Esophagus mucosa (tissue), 1 donor: ENCODE measurements around the gene SPACDR. TPM values are rescaled to one million over a fixed set of nuclear protein-coding genes. Genes with fewer than 3 reads are reported as not detected.

Experiments
- ATAC-seq: fragments of 200-7000 bp; cut with Tn5 transposase; one replicate; pipeline ENCODE4 v1.9.1; 2020
- total RNA-seq: library from RNA; stranded (reverse); gene quantifications from one replicate; pipeline ENCODE4 v1.2.4, GENCODE V29; 2023
- donor health status: DM: yes; HTN: yes; CAD: no.

SPACDR gene
- total RNA-seq, 1 donor from 2014 or later: 0.24 TPM

GRCh38 chr7:100484673-100485045, 20.6 kb upstream of the SPACDR start:
- no peak for ATAC-seq

GRCh38 chr7:100483722-100484672, 19.9 kb upstream of the SPACDR start, which contains the start of gene NYAP1:
Gene NYAP1 (plus strand): TSS chr7:100483927. CDS start chr7:100485312, 1,385 bp downstream.
- ATAC-seq: peak; percentile 31

- ATAC-seq: peak; percentile 75
Measured at GRCh38 chr7:100483090-100483721, 19.1 kb upstream of the SPACDR start.

- no peak for ATAC-seq
Measured at GRCh38 chr7:100482728-100483089, 18.6 kb upstream of the SPACDR start.

DNA sequence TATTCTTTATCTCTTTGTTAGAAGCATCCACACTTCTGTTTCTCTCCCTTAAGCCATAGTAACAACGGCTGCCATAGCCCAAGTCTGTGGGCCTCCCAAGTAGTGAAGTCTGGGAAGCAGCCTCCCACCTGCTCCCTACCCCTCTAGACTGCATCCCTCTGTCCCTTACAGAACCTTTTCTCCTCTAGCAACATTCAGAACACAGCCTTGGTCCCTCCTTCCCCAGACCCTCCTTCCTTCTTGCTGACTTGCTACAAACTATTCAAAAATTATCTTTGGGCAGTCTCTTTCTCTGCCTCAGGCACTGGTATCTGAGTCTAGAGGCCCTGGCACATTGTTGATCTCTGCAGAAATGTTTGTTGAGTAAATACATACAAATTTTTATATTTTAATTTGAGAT, 17.4 kb upstream of the SPACDR start:
- ATAC-seq: no peak

DNA sequence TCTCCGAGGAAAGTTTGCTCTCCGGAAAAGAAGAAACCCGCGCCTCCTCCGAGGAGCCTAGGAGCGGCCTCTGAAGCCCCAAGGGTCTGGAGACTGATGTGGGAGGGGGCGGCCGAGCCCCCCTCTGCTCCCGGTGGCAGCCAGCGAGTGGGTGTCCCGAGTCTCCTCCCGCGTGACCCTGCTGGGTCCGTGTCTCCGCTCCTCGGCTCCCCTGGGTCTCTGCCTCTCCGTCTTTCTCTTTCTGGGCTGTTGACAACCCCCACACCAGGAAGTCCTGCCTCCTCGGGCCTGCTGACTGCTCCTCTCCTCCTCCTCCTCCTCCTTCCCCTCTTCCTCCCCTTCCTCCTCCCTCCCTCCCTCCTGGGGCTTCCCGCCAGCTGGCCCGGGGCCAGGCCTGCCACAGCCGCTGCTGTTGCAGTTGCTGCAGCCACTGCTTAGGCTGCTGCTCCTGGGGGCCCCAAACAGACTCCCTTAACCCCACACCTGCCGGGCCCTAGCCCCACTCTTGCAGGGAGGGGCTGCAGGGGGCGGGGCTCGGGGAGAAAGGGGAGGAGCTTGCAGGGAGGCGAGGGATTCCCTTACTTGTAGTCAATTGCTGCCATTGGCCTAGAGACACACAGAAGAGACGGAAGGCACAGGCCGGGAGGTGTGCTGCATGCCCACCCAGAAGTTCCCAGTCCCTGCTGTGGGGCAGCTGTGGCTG, 15.0 kb upstream of the SPACDR start, which contains the start of gene TSC22D4:
Gene TSC22D4 (minus strand): TSS at position 257 of the 703 bp plus-strand sequence. CDS start 1,176 bp downstream, outside the sequence.
- peak; percentile 84 for ATAC-seq

- peak; percentile 3 for ATAC-seq
Measured at GRCh38 chr7:100477871-100478267, 13.8 kb upstream of the SPACDR start.

DNA sequence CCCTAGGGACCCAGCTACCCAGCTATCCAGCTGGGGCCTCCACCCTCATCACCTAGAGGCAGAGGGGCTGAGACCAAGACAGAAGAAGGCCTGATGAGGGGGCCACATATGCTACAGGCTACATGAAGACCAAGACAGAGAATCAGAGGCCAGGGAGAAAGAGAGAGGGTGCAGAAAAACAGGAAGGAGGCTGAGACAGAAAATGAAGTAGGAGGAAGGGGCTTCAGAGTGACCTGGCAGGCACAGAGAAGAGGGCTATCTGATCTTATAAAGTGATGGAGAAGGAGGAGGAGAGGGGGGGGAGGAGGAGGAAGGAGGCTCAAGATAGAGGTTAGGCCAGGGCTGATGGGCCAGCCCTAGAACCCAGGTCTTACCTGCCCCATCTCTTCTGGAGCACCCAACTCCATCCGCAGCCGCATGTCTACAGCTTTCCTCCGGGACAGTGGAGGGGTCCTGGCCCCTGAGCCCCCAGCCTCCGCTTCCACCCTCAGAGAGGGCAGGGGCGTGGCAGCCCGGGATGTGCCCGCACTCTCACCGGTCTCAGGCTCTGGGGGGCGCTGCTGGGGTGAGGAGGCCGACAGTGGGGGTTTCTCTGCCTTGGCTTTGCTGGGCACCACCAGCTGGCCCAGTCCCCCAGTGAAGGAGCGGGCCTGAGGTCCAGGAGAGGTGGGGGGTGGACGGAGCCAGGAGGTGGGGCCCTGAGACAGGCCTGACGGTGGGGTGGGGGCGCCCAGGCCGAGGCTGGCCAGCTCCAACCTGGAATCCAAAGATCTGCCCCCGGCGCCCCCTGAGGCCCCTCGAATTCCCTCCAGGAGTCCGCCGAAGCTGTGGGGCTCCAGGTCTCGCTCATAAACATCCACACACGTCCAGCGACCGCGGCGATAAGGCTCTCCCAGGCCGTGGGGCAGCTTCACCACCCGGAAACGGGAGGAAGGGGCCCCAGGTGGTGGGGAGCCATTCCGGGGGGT, 13.1 kb upstream of the SPACDR start:
- ATAC-seq: no peak

- ATAC-seq: no peak
Measured at GRCh38 chr7:100476101-100476780, 12.2 kb upstream of the SPACDR start.

GRCh38 chr7:100475549-100475948, 11.5 kb upstream of the SPACDR start:
- ATAC-seq: no peak

DNA sequence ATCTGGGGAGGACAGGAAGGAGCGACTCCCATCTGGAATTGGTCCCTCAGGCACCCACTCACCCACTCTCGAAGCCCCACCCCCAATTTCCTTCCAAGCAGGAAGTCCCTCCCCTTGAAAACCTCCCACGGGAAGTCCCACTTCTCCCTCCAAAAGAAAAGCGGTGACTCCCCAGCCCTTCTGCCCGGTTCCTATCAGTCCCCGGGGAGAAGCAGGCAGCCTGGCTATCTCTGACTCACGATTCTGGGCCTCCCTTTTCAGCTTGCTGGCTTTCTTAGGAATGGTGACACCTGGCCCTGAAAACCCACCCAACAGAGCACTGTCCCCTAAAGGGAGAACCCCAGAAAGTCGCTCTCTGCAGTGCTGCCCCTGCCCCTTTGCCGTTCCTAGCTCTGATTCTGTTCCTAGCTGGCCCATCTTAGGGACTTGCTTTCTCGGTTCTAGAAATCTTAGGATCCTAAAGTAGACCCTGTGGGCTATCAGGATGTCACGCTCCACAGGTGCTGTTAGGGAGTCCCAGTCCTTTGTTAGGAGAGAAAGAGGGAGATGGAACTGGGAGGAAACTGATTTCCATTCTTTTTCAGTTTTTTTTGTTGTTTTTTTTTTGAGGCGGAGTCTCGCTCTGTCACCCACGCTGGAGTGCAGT, 8.9 kb upstream of the SPACDR start:
- no peak for ATAC-seq

DNA sequence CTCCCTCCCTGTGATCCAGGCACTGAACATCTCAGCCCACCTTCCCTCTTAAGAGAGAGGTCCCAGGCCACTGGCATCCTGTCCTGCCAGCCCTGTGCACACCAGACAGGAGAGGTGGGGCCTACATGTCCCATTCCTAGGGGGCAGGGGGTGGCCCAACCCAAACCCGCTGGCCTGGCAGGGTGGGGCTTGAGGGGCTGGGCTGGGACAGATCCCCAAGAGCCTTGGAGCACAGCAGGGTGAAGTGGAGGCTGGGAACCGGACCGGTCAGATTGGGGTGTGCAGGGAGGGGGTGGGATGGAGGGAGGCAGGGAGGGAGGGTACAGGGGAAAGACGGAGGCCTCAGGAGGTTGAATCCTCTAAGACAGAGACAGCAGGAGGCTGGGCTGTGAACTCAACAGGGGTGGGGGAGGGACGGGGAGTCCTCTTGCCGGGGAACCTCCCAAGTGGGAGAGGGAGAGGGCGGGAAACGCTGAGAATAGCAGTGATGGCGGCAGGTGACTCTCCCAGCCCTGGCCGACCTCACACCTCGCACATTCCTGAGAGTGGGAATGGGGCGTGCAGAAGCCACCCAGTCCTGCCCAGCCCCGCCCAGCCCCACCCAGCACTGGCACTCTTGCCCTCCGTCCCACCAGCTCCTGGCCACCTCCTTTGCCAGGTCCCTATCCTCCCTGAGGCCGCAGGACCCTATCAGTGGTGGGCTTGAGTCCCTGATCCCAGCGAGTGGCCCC, 8.2 kb upstream of the SPACDR start:
- peak; percentile 8 for ATAC-seq

GRCh38 chr7:100471021-100471420, 7.0 kb upstream of the SPACDR start:
- no peak for ATAC-seq

GRCh38 chr7:100469227-100470044, 5.4 kb upstream of the SPACDR start:
- ATAC-seq: peak; percentile 86

GRCh38 chr7:100467638-100468373, 3.7 kb upstream of the SPACDR start:
- ATAC-seq: no peak

DNA sequence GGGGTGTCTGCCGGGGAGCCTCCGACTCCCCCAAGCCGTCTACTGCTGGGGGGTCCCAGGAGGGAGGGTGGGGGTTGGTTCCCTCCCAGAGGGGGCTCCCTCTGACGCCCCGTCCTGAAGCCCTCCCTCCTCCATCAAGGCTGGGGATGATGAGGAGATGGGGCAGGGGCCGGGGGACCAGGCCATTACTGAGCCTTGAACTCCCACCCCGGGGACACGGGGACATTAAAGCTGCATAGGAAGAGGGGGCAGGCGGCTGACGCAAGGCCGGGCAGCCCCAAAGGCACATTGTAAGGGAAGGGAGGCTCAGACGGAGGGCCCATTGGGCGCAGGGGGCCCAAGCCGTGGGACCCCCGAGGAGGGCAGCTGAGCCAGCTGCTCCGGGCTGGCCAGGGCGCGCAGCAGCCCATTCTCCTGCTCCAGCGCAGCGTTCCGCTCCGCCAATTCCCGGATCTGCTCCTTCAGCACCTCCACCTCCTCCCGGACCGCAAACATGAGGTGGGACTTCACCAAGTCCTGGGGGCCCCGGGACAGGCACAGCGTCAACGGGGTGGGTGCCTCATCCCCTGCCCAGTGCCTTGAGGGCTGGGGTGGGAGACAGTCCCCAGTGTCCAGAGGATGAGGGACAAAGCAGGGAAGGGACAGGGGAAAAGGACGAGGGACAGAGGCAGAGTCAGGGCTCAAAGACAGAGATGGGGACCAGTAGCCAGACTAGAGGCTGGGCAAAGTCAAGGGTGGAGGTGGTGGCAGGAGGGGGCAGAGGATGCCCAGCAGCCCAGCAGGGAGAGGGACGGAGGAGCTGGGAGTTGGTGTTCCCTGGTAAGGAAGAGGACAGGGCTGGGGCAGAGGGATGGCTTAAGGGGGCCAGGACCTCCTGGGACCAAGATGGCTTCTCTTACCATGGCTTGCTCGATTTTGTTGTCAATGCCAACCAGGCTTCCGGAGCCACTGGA, 2.9 kb upstream of the SPACDR start:
- no peak for ATAC-seq

DNA sequence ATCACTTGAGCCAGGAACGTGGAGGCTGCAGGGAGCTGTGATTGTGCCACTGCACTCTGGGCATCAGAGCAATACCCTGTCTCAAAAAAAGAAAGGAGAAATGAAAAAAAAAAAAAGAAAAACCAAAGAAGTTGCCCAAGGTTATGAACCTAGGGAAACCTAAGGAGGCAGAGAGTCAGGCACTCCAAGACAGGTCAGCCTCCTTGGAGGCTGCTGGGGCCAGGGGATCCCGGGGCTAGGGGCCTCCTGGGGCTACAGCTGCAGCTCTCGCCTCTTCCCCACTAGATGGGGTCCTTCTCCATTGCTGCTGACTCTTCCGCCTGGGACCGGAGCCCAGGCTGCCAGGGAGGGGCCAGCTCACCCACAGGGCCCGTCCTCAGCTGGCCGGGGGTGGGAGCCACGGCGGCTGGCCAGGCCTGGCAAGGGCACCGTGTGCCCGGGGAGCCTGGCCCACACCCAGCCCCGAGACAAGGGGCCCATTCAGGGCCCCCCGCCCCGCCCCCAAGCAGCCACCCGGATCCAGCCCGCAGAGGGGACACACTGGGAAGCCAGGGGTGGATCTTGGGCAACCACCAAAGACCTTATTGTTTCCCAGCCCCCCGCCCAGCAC, 1.7 kb upstream of the SPACDR start:
- peak; percentile 58 for ATAC-seq
